SKM-1 (cell line): Measurements from ENCODE around the gene TMEM63B.

Source experiments
- DNase-seq: peaks from one replicate; lab custom pipeline; 2025; ENCODE audit not compliant: unreplicated experiment; lab: John Stamatoyannopoulos, UW

TMEM63B gene

DNA sequence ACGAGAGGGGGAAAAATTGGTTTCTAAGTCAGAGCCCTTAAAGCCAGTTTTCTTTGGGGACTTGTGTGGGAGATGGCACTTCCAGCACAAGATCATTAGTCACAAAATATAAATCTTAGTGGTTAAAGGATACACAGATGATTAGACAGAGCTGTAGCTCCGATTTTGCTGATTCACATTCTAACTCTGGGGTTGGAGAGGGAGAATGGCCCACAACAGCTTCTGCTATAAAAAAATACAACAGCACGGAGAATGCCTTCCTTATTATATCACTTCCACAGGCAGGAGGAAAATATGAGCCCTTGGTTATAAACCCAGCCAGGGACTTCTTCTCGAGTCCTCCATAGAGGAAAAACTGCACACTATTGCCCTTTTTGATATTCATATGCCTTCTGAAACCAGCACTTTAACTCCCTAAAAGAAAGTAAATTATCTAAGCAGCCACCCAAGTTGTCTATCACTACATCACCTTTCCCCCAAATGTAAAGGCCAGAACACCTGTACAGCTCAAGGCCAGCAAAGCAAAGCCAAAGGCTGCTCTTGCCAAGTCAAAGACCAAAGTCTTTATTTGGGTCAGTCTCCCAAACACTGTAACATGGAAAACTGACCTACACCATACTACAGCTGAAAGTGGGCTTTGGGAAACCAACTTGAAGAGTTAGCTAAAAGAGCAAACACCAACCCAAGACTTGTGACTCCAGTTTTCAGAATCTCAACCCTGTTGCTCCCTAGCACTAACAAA lies 10.5 kb upstream of the TMEM63B start:
- DNase-seq: no peak

DNA sequence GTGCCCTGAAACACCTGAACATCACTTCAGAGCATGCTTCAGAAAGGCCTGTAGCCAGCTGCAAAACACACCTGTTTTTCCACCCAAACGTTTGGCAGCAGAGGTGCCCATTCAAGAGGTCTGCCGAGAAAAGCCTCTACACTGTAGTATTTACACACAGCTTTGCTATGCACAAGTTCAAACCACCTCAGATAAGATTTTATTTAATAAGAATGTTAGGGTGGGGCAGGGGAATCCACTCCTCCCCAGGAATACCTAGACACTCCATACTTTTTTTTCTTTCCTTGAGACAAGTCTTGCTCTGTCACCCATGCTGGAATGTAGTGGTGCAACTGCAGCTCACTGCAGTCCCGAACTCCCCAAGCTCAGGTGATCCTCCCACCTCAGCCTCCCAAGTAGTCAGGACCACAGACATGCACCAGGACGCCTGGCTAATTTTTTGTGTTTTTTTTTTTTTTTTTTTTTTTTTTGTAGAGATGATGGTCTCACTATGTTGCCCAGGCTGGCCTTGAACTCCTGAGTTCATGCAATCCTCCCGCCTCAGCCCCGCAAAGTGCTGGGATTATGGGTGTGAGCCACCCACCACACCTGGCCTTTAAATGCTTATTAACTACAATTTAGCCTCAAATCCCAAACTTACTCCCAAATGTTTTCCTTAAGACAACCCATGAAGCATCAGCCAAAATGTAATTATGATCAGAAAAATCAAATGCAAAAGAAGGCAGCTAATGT lies 9.8 kb upstream of the TMEM63B start:
- no peak for DNase-seq

DNA sequence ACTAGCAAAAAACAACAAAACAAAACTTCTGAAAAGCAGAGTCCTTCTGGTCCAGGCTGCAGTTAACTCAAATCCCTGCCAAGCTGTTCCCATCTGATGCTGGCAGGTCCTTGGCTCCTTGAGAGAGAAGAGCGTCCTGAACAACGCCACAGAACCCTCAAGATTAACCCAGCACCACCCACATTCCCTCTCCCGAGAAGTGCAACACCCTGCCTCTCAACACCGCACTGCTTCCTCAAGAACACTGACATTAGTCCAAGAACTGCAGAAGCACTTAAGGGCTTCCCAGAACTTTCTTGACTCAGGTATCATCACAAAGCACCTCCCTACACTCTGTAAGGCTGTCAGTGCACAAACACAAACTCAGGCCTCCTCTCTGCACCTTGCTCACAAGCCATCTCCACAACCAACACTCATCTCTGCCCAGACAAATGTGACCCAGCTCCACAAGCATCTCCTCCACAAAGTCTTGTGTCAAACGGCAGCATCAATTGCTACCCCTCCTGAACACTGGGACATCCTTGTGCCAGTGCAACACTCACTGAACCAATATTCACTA lies 7.6 kb upstream of the TMEM63B start:
- no peak for DNase-seq

DNA sequence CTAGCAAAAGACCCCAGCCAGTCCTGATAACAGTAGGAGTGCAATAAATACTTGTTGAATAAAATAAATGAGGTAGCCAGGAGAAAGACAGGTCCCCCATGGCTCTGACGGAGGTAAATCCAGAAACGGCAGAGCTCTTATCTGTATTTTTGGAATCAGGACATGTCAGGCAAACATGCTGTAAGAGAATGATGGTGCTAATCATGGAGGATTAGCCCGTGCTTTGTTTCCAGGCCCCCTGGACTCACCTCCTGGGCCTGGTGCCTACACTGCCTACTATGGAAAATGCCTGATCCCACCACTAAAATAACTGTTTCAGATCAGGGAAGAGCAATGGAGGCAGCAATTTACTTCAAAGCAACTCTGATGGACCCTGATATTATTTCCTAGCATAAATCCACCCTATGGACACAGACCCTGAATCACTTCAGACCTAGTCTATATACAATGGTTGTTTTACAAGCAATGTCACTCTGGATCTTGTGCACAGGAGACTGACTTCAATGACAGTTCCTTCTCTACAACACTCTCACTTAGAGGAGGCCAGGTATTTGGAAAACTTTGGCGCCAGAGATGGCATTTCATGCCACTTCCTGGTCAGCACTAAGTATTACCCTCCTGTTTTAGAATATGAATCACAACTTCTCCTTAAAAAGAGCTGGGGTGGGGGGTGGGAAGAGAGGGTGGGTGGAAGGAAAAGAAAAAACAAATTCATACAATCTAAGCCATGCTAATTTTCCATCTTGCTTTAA lies 6.5 kb upstream of the TMEM63B start:
- no peak for DNase-seq

DNA sequence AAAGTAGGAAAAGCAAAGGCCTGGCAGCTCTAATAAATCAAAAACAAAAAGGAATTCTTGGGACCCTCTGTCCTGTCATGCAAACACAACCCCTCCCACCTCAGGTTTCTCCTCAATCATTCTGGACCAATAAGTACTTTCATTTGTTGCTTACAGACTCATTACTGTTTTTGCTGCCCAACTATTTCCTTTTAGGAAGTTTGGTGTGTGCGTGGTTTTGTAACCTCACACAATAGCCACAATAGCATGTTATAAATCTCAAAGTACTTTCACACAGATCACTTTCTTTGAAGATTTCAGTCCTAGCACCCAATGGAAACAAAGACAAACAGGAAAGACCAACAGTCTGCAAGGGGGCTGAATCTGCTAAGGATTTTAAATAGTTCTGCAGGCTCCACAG lies 4.6 kb upstream of the TMEM63B start:
- DNase-seq: no peak

DNA sequence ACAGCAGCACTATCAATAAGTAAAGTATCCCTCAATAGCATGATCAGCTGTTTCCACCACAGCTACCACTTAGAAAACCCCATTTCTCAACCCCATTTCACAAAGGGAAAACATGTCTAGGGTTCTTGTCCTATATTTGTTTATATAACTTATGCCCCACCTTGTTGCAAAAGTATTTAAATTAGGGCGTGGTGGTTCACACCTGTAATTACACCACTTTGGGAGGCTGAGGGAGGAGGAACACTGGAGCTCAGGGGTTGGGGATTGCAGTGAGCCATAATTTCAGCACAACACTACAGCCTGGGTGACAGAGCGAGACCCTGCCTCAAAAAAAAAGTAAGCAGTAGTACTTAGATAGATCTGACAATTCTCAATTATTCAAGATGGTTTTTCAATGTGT lies 3.8 kb upstream of the TMEM63B start:
- DNase-seq: no peak

DNA sequence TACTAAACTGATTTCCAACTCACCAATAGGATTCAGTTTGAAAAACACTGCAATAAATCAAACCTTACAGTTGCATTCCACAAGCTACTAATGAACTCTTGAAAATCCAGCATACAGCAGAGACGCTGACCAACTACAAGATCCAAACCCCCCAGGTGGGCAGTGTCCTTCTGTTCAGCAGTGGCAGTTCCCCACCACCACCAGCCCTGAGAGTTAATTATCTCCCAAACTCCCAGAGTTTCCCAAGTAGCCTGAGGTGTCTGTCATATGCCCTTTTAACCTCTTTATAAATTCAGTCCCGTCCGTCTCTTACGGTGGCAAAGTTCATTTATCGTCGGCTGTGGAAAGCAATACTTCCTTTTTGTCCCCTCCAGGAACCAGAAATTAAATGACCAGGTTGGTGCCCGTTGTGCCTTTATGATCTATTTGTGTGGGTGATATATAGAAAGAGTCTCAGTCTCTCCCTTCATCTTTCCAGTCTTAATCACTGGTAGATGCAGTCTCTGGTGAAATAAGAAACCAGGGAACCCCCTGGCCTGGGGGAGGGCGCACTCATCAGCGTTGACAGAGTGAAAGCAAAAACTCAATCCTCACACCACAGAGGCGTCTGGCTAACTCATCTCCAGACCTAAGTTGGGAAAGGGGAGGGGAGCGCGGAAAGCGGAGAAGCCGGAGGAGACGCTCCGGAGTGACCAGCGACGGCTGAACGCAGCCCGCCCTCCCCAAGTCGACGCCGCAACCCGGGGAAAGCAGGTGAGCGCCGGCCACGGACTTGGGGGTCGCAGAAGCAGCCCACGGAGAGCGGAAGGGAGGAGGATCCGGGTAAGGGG lies 819 bp upstream of the TMEM63B start:
- no peak for DNase-seq

DNA sequence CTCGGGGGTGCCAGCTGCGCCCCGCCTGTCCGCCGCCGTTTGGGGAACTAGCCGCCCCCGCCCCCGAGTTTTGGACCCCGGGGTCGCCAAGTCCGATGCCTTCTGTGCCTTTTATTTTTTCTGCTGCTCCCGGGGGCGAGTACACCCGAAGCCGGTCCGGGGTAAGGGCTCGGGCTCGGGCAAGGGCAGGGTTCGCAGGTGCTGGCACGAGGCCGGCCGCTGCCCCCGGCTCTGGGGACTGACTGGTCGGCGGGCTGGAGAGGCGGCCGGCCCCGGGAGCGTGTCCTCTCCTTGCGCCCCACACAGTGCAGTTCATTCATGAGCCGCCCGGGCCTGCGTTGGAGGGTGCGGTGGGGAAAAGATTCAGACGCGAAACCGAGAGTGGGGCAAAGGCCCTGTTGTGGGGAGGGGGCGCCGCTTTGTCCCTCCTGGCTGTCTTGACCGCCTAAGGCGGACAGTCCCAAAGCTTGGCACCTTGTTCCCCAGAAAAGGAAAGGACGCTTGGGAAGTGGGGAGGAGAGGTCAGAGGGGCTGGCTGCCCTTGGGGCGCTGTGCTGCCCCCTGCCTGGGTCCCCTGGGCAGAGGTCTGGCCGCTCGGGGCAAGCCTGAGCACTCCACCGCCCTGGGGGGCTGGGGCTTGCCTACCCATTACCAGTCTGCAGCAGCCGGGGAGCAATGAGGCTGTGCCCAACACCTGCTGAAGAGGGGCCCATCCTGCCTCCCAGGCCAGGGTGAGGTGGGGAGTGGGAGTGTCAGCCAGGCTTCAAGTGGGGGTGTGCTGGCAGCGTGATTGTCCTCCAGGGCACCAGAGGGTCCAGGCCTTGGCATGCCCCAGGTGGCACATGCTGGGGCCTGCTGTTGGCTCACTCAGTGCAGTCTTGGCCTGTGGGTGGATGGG lies 915 bp downstream of the TMEM63B start:
- peak; percentile 22 for DNase-seq

DNA sequence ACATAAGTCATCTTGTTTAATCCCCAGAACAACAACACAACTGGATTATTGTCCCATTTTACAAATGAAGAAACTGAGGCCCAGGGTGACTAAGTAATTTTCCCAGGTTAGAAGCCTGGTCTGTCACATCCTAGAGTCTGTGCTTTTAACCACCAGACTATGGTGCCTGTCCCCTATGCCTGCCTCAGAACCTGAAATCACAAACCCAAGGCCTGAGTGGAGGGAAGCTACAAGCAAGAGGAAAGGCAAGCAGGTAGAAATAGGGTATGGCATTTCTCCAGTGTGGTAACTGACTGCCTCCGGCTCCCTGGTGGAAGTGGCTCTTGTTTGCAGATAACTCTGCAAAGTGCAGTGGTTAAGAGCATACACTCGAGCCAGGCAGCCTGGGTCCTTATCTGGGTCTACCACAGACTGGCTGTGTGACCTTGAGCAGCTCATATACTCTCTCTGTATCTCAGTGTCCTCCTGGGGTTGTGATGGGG lies 2.5 kb downstream of the TMEM63B start:
- DNase-seq: no peak

DNA sequence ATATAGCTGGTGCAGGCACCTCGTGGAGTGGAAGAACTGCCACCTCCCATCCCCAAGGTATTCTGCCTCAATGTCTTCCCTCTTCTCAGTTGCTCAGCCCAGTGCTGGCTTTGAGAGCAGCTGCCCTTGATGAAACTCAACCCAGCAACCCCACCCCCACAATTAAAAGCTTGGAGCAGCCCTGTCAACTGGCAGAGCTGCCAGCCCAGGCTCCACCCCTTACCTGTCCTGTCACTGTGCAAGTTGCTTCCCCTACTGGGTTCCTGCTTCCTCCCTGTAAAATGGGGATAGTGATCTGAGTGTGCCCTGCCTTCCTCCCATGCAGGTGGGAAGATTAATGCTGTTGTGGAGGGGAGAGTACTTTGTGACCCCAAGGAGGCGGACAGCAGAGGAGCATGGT lies 4.5 kb downstream of the TMEM63B start:
- no peak for DNase-seq

DNA sequence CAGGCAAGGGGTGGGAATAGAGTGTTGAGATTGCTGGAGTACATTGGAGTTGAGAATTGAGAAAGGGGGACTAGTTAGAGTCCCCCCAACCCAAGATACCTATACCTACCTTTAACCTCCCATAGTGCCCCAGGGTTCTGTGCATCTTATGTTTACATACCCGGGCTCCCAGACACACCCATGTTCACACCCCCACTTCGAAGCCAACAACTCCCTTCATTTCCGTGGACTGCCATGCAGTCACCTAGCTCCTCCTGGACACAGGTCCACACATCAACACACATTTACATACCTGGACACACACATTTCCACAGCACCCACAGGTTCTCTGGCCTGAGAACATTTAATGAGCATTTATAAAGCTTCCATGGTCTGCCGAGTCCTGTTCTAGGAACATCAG lies 5.1 kb downstream of the TMEM63B start:
- DNase-seq: no peak

DNA sequence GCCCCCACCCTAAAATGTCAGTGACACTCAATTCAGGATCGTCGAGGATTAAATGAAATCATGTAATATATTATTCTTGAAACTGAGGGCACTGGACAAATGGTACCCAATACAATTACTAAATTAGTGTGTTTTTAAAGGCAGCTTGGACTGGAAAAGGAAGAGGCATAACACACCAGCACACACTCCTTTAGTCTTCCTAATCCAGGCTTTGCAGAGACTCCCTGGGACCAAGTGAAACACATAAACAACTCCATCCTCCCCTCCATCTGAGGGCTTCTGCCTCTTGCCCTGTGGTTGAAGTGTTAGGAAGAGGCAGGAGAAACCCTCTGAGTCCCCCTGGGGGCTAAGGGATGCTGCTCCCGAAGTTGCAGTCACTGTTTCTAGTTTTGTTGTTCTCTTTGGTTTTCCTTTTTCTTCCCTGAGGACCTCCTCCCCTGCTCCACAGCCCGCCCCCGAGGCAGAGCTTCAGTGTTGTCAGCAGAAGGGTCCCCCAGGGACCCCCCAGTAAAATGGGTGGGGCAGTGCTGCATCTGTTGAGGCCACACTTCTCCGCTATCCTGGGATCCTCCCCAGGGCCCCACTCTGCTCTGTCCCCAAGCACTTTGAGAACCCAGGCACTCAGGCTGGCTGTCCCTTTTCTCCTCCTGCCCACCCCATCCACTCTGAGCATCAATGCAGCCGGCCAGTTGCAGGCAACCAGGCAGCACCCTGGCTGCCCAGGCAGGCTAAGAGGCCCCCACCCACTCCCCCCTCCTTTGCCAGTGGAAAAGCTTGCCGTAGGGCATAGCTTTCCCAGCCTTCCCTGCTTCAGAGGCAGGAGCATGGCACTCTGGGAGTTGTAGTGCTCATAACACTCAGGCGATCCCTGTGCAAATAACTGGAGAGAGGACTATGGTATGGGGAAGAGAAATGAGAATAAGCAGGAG lies 5.9 kb downstream of the TMEM63B start:
- DNase-seq: no peak

DNA sequence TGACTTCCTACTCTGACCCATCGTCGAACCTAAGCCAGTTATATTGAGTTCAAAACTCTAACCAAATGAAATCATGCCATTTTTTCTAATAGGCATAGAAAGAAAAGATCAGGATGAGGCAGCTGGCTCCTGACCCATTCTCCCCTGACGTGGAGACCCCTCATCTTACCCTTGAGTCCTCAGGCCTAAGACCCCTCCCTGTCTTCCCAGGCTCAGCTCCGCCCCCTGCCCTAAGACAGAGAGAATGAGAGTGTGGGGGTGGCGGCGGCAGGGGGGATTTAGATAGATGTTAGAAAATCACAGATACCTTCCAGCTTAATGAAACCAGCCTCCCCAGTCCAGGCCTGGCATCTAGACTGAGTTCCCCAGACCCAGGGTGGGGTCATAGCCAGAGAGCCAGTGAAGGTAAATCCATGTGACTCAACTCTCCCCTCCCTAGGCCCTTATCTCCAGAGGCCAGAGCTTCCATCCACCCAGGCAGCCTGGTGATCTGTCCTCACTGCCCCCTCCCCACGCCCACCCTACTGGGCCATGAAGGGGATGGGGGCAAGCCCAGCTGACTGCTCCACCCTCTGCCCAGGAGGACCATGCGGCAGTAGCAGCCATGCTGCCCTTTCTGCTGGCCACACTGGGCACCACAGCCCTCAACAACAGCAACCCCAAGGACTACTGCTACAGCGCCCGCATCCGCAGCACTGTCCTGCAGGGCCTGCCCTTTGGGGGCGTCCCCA lies 6.8 kb downstream of the TMEM63B start:
- no peak for DNase-seq

DNA sequence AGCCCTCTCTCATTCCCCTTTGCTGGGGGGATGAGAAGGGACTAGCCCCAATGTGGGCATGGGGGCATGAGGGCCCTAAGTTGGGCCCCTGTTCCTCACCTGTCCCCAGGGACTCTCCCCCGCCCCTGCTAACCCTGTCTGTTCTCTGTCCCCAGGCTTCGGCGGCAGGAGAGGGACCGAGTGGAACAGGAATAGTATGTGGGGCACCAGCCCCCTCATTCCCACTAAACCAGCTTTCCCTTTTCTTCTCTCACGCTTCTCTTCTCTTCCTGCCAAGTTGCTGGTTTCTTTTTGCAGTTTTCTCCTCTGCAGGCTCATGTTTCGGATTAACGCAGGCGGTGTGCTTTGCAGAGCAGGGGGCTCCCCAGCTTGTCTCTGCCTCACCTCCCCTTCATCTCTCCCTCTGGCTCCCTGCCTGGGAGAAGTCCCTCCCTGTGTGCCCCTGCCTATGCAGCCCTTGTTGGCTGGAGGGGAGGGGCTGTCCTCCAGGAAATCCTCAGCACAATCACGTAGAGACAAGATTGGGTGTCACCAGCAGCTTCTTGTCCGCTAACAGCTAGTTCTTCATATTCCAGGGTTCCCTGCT lies 7.9 kb downstream of the TMEM63B start:
- DNase-seq: no peak

DNA sequence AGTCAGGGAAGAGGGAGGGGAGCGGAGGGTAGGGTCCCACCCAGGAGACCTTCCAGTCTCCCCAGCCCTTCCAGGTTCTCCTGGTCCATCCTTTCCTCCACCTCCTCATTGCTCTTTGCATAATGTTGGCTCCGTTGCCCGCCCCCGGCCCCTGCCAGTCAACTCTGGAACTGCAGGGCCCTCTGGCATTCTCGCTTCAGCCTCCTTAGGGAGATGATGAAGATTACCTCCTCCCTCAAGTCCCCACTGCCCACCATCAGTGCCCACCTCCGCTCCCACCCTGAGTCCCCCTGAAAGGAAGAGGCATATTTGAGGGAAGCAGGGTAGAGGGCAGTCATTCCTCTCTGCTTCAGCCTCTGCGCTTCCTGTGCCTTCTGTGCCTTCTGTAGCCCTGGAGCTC lies 8.5 kb downstream of the TMEM63B start:
- DNase-seq: no peak

DNA sequence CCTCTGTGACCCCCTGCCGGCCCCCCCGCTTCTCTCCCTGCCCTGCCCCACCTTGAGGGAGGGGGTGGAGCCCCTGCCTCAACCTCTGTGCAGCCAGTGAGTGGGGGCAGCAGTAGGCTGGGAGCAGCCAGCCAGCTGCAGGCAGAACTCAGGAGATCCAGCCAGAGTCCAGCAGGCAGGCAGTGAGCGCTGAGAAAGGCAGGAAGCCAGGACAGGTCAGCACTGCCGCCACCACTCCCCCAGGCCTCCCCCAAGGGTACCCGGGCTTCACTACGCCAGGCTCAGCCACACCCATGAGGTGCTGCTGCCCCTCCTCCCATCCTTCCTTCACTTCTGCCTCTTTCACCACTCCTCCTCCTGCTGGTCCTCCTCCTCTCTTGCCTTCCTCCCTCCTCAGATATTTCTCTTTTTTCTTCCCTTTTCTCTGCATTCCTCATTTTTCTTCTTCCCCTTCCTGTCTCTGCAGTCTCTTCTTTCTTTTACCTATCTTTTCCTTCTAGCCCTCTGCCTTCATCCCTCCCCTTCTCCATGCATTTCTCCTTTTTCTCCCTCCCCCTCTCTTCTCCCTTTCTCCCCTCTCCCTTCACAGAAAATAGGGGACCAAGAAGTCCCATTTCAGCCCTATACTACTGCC lies 11.5 kb downstream of the TMEM63B start:
- no peak for DNase-seq

DNA sequence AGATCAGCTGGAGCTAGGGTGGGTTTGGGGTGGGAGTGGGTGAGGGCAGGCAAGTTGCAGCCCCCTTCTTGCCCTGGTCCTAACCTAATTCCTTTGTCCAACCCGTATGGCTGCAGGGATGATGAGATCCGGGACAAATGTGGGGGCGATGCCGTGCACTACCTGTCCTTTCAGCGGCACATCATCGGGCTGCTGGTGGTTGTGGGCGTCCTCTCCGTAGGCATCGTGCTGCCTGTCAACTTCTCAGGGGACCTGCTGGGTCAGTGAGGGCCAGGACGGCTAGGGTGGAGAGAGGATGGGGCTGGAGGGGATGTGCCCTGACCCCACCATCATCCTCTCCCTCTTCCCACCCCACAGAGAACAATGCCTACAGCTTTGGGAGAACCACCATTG lies 12.0 kb downstream of the TMEM63B start:
- DNase-seq: no peak
